22Rv1 (cell line): Measurements from ENCODE around the gene PIAS1.

ENCODE experiments used
- ZFX ChIP-seq: fragments of 450-650 bp; IDR thresholded peaks from 2 replicates; pipeline ENCODE4 v1.6.1; 2017; ENCODE audit warnings: antibody characterized with exemption, borderline replicate concordance
- TF ChIP-seq, protein P1 (sequence below): fragments of 450-650 bp; IDR thresholded peaks from 2 replicates; pipeline ENCODE4 v1.5.1; 2017; ENCODE audit warnings: mild to moderate bottlenecking

- TF ChIP-seq, protein P1, sequence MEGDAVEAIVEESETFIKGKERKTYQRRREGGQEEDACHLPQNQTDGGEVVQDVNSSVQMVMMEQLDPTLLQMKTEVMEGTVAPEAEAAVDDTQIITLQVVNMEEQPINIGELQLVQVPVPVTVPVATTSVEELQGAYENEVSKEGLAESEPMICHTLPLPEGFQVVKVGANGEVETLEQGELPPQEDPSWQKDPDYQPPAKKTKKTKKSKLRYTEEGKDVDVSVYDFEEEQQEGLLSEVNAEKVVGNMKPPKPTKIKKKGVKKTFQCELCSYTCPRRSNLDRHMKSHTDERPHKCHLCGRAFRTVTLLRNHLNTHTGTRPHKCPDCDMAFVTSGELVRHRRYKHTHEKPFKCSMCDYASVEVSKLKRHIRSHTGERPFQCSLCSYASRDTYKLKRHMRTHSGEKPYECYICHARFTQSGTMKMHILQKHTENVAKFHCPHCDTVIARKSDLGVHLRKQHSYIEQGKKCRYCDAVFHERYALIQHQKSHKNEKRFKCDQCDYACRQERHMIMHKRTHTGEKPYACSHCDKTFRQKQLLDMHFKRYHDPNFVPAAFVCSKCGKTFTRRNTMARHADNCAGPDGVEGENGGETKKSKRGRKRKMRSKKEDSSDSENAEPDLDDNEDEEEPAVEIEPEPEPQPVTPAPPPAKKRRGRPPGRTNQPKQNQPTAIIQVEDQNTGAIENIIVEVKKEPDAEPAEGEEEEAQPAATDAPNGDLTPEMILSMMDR: no peak
- TF ChIP-seq ZFX: no peak
Observed at GRCh38 chr15:68190048-68190447, 135.9 kb downstream of the PIAS1 start.
